T follicular helper cell (primary cell): ENCODE measurements around the gene ATP8B3.
"Not testable (repeated sequence)": the region's sequence is repeated elsewhere in the genome, so short reads cannot be mapped to it uniquely, and the experiment has no call there.

Source experiments
- DNase-seq: peaks from one replicate; pipeline ENCODE4 v3.0.0-alpha.2; 2020; ENCODE audit warnings: low read depth

The ATP8B3 gene

GRCh38 chr19:1815605-1816529, 3.8 kb upstream of the ATP8B3 start:
- no peak for DNase-seq

GRCh38 chr19:1814833-1815604, 2.9 kb upstream of the ATP8B3 start:
- no peak for DNase-seq

GRCh38 chr19:1814391-1814790, 2.3 kb upstream of the ATP8B3 start:
- no peak for DNase-seq

GRCh38 chr19:1813192-1814182, 1.4 kb upstream of the ATP8B3 start:
- DNase-seq = no peak

GRCh38 chr19:1812426-1813191, 533 bp upstream of the ATP8B3 start:
- peak; percentile 70 for DNase-seq

- peak; percentile 31 for DNase-seq
Observed at GRCh38 chr19:1811472-1811894, 593 bp downstream of the ATP8B3 start.

- DNase-seq = no peak
Observed at GRCh38 chr19:1810439-1811160, 1.5 kb downstream of the ATP8B3 start.

- DNase-seq = no peak
Observed at GRCh38 chr19:1809678-1810077, 2.4 kb downstream of the ATP8B3 start.

- no peak for DNase-seq
Observed at GRCh38 chr19:1808395-1808731, 3.7 kb downstream of the ATP8B3 start.

GRCh38 chr19:1807695-1808394, 4.2 kb downstream of the ATP8B3 start:
- DNase-seq = no peak

GRCh38 chr19:1807030-1807694, 4.9 kb downstream of the ATP8B3 start:
- DNase-seq = no peak

- DNase-seq = no peak
Observed at GRCh38 chr19:1806184-1807029, 5.7 kb downstream of the ATP8B3 start.

GRCh38 chr19:1805401-1806183, 6.5 kb downstream of the ATP8B3 start:
- no peak for DNase-seq

GRCh38 chr19:1804858-1805257, 7.2 kb downstream of the ATP8B3 start:
- DNase-seq = no peak

- DNase-seq = no peak
Observed at GRCh38 chr19:1799695-1800342, 12.3 kb downstream of the ATP8B3 start.

GRCh38 chr19:1797313-1797712, 14.8 kb downstream of the ATP8B3 start:
- not testable (repeated sequence) for DNase-seq
